HCT116 (cell line): ENCODE results near the gene UBIAD1. TPM values are rescaled to one million over a fixed set of nuclear protein-coding genes. Genes with fewer than 3 reads are reported as not detected.

Experiments used
- ATAC-seq: fragments of 200-7000 bp; cut with Tn5 transposase; 2 replicates; pipeline ENCODE4 v1.9.1; 2020; ENCODE audit warnings: mild to moderate bottlenecking, moderate library complexity
- BruUV-seq: library from RNA; stranded (reverse); fragments of 400-500 nt; replicated peaks from 2 replicates; lab custom pipeline; 2021; lab: Mats Ljungman, UMichigan
- CTCF ChIA-PET: fragments of 300-600 bp; sonication (Branson Sonifier 250); formaldehyde crosslinking; loops from one replicate; lab custom pipeline; 2021; ENCODE audit warnings: antibody characterized with exemption; lab: Charles Lee
- POLR2A ChIA-PET: fragments of 300-600, 350-600 bp; sonication (Branson Sonifier 250); formaldehyde crosslinking; loops from one replicate; lab custom pipeline; 2021; ENCODE audit warnings: antibody characterized with exemption; lab: Charles Lee
- RAD21 ChIA-PET, 2 experiments: fragments of 300-600 bp; sonication (Branson Sonifier 250); formaldehyde crosslinking; loops; one replicate each; lab custom pipeline; 2023; ENCODE audit warnings: low total read pairs in 2 of 2; ENCODE audit not compliant: uncharacterized antibody in 2 of 2, unreplicated experiment in 2 of 2, low non-redundant PET in 1 of 2; lab: Charles Lee
- DNase-seq: peaks from one replicate; pipeline ENCODE4 v3.0.0-alpha.2; 2010; ENCODE audit warnings: low read depth, low spot score
- H2AFZ ChIP-seq: fragments of 200-600 bp; shearing (Covaris generic), sonication (generic); 2 replicates; pipeline ENCODE4 v1.6.1; 2017; ENCODE audit warnings: low read depth, mixed run types, mixed read lengths, antibody characterized with exemption, low read length; ENCODE audit not compliant: poor library complexity, severe bottlenecking
- H3K27ac ChIP-seq: 2 replicates; pipeline ENCODE4 v1.5.1; 2012; ENCODE audit warnings: low read depth, low read length
- H3K27me3 ChIP-seq: fragments of 200-600 bp; sonication (generic); 2 replicates; pipeline ENCODE4 v1.6.1; 2016; ENCODE audit warnings: mixed run types, low read length, mixed read lengths; ENCODE audit not compliant: insufficient read depth
- H3K36me3 ChIP-seq, 2 experiments: fragments of 200-500 bp in 1 of 2; fragments of 200-600 bp in 1 of 2; sonication (Bioruptor generic) in 1 of 2; sonication (generic) in 1 of 2; 2 replicates each; pipeline versions ENCODE4 v1.5.1 to v1.6.1; 2014 to 2016; ENCODE audit warnings: low read length in 2 of 2, inconsistent platforms in 1 of 2, mixed read lengths in 1 of 2, mixed run types in 1 of 2; ENCODE audit not compliant: insufficient read depth in 2 of 2, control insufficient read depth in 1 of 2
- H3K4me1 ChIP-seq, 2 experiments: fragments of 200-600 bp in 1 of 2; sonication (generic) in 1 of 2; 2 replicates each; pipeline versions ENCODE4 v1.5.1 to v1.6.1; 2012 to 2017; ENCODE audit warnings: low read length in 2 of 2, inconsistent platforms in 1 of 2, mild to moderate bottlenecking in 1 of 2, mixed read lengths in 1 of 2, mixed run types in 1 of 2, moderate library complexity in 1 of 2; ENCODE audit not compliant: insufficient read depth in 2 of 2, control insufficient read depth in 1 of 2
- H3K4me2 ChIP-seq: fragments of 200-600 bp; sonication (generic); 2 replicates; pipeline ENCODE4 v1.6.1; 2017; ENCODE audit warnings: mixed run types, low read length, mixed read lengths
- H3K4me3 ChIP-seq, 2 experiments: fragments of 200-600 bp in 1 of 2; sonication (generic) in 1 of 2; replicated peaks in 1 of 2; 2 replicates each; pipeline ENCODE4 v1.5.1; 2011 to 2016; ENCODE audit warnings: low read length in 2 of 2, control low read depth in 1 of 2, low read depth in 1 of 2, mild to moderate bottlenecking in 1 of 2, mixed read lengths in 1 of 2, mixed run types in 1 of 2
- H3K79me2 ChIP-seq: fragments of 200-600 bp; sonication (generic); 2 replicates; pipeline ENCODE4 v1.6.1; 2017; ENCODE audit warnings: mild to moderate bottlenecking, mixed run types, low read length, moderate library complexity, mixed read lengths; ENCODE audit not compliant: insufficient read depth
- H3K9ac ChIP-seq: fragments of 200-600 bp; sonication (generic); 2 replicates; pipeline ENCODE4 v1.6.1; 2016; ENCODE audit warnings: low read length, mixed read lengths
- H3K9me2 ChIP-seq: fragments of 200-600 bp; sonication (generic), shearing (Covaris generic); 2 replicates; pipeline ENCODE4 v1.6.1; 2017; ENCODE audit warnings: mixed run types, mild to moderate bottlenecking, moderate library complexity; ENCODE audit not compliant: insufficient read depth
- H3K9me3 ChIP-seq, 2 experiments: fragments of 200-500 bp in 1 of 2; fragments of 200-600 bp in 1 of 2; sonication (Bioruptor generic) in 1 of 2; sonication (generic) in 1 of 2; 2 replicates each; pipeline ENCODE4 v1.6.1; 2014 to 2017; ENCODE audit warnings: low read length in 2 of 2, mixed read lengths in 2 of 2, inconsistent platforms in 1 of 2, low read depth in 1 of 2, mild to moderate bottlenecking in 1 of 2, mixed run types in 1 of 2, moderate library complexity in 1 of 2; ENCODE audit not compliant: control insufficient read depth in 1 of 2, insufficient read depth in 1 of 2
- H4K20me1 ChIP-seq: fragments of 200-600 bp; sonication (generic), shearing (Covaris generic); 2 replicates; pipeline ENCODE4 v1.6.1; 2017; ENCODE audit warnings: mixed run types, mild to moderate bottlenecking, moderate library complexity; ENCODE audit not compliant: insufficient read depth
- ATF3 ChIP-seq: IDR thresholded peaks from 2 replicates; pipeline ENCODE4 v1.6.1; 2012
- CBX3 ChIP-seq: IDR thresholded peaks from 2 replicates; pipeline ENCODE4 v1.6.1; 2012; ENCODE audit warnings: low read depth
- CTCF ChIP-seq, 3 experiments: fragments of 200-600 bp in 1 of 3; sonication (generic) in 1 of 3; IDR thresholded peaks in 2 of 3; conservative IDR thresholded peaks in 1 of 3; 2 replicates each; pipeline ENCODE4 v1.5.1; 2012 to 2017; ENCODE audit warnings: low read depth in 2 of 3, low read length in 2 of 3, antibody characterized with exemption in 1 of 3, borderline replicate concordance in 1 of 3, control low read depth in 1 of 3, mild to moderate bottlenecking in 1 of 3, mixed read lengths in 1 of 3, mixed run types in 1 of 3, moderate library complexity in 1 of 3; ENCODE audit not compliant: insufficient read depth in 1 of 3
- FOSL1 ChIP-seq: IDR thresholded peaks from 2 replicates; pipeline ENCODE4 v1.6.1; 2012; ENCODE audit warnings: low read depth
- JUND ChIP-seq: IDR thresholded peaks from 2 replicates; pipeline ENCODE4 v1.6.1; 2012
- POLR2A ChIP-seq: IDR thresholded peaks from 2 replicates; pipeline ENCODE4 v1.7.0; 2011; ENCODE audit warnings: borderline replicate concordance; ENCODE audit not compliant: insufficient read depth, insufficient read length; ENCODE audit errors: extremely low read depth
- POLR2AphosphoS5 ChIP-seq: IDR thresholded peaks from 2 replicates; pipeline ENCODE4 v1.6.1; 2011; ENCODE audit warnings: mild to moderate bottlenecking, low read depth, low read length, moderate library complexity
- REST ChIP-seq: IDR thresholded peaks from 2 replicates; pipeline ENCODE4 v1.6.1; 2012; ENCODE audit warnings: low read depth
- SIN3A ChIP-seq: IDR thresholded peaks from 2 replicates; pipeline ENCODE4 v1.6.1; 2012; ENCODE audit warnings: low read depth
- SRF ChIP-seq: IDR thresholded peaks from 2 replicates; pipeline ENCODE4 v1.6.1; 2012; ENCODE audit warnings: low read depth
- TCF7L2 ChIP-seq: IDR thresholded peaks from 2 replicates; pipeline ENCODE4 v1.7.0; 2011; ENCODE audit warnings: borderline replicate concordance, inconsistent platforms; ENCODE audit not compliant: insufficient read depth, insufficient read length; ENCODE audit errors: extremely low read depth
- YY1 ChIP-seq: IDR thresholded peaks from 2 replicates; pipeline ENCODE4 v1.6.1; 2011; ENCODE audit warnings: low read length, low read depth, moderate library complexity, mild to moderate bottlenecking; ENCODE audit not compliant: insufficient replicate concordance; ENCODE audit errors: extremely low read depth
- ZBTB33 ChIP-seq: IDR thresholded peaks from 2 replicates; pipeline ENCODE4 v1.6.1; 2011; ENCODE audit warnings: mild to moderate bottlenecking, low read length, moderate library complexity; ENCODE audit not compliant: insufficient replicate concordance; ENCODE audit errors: extremely low read depth
- ZNF274 ChIP-seq: fragments of 200-500 bp; sonication (Bioruptor generic); IDR thresholded peaks from 2 replicates; pipeline ENCODE4 v1.6.1; 2014; ENCODE audit warnings: mild to moderate bottlenecking, low read depth, low read length, inconsistent platforms
- intact Hi-C: fragments of 100-400 bp; cut with micrococcal nuclease; formaldehyde crosslinking; loops from 2 replicates; pipeline ENCODE4 v1.10.0; 2022
- total RNA-seq: library from RNA; stranded (reverse); gene quantifications from one replicate; pipeline ENCODE4 v1.2.1, GENCODE V29; 2021; ENCODE audit not compliant: unreplicated experiment

The UBIAD1 gene
- total RNA-seq, 1 experiment from 2014 or later, result 17.2 TPM

- TF ChIP-seq POLR2AphosphoS5 (no peak), CTCF (IDR thresholded peaks at IDR 0.05 in 2 of 3, conservative IDR thresholded peaks at IDR 0.05 in 1 of 3; ENCODE audit: borderline replicate concordance in 1 of 3, insufficient read depth in 1 of 3, low read depth in 2 of 3, low read length in 2 of 3) (no peak)
- TF ChIP-seq, all 23 proteins: peak for 0
Observed at GRCh38 chr1:11307852-11308251, 34.9 kb downstream of the UBIAD1 start (continued).

GRCh38 chr1:11308699-11309224 lies 35.8 kb downstream of the UBIAD1 start:
- no peak for DNase-seq
- Histone ChIP-seq H3K79me2 (no peaks in the 10 kb centered on the region), H3K4me1 (no peaks in the 10 kb centered on the region), H3K9ac (no peak overlapping the region), H2AFZ (no peak overlapping the region), H3K9me2 (no peaks in the 10 kb centered on the region), H4K20me1 (no peaks in the 10 kb centered on the region), H3K4me2 (no peak overlapping the region), H3K27ac (no peak overlapping the region), H3K27me3 (no peaks in the 10 kb centered on the region), H3K36me3 (no peaks in the 10 kb centered on the region), H3K9me3 (no peaks in the 10 kb centered on the region), H3K4me3 (no peak overlapping the region)
- RAD21 ChIA-PET, result no interaction called here
- intact Hi-C loops, result no loop called here
- no peak for ATAC-seq
- no peak for TF ChIP-seq POLR2A
- TF ChIP-seq JUND, result no peak
- no peak for TF ChIP-seq SRF
- TF ChIP-seq ZNF274, result no peak
- no peak for TF ChIP-seq TCF7L2
- TF ChIP-seq ATF3, result no peak
- TF ChIP-seq CBX3, result no peak
- TF ChIP-seq REST, result no peak
- TF ChIP-seq FOSL1, result no peak
- TF ChIP-seq SIN3A, result no peak
- no peak for TF ChIP-seq YY1
- TF ChIP-seq ZBTB33, result no peak
- CTCF ChIA-PET, result no interaction called here
- BruUV-seq, result no TSS peak
- POLR2A ChIA-PET, result no interaction called here
